ENCODE measurements around the gene MAGT1. TPM values are rescaled to one million over a fixed set of nuclear protein-coding genes. Genes with fewer than 3 reads are reported as not detected.
A peak's percentile ranks its signal among the peaks of the same experiment; 100 is the strongest.

MAGT1 gene
- total and polyA plus RNA-seq, 2 of the 4 experiments (the other 2 are of a cell fraction) = 27.3 to 74.7 TPM

DNA sequence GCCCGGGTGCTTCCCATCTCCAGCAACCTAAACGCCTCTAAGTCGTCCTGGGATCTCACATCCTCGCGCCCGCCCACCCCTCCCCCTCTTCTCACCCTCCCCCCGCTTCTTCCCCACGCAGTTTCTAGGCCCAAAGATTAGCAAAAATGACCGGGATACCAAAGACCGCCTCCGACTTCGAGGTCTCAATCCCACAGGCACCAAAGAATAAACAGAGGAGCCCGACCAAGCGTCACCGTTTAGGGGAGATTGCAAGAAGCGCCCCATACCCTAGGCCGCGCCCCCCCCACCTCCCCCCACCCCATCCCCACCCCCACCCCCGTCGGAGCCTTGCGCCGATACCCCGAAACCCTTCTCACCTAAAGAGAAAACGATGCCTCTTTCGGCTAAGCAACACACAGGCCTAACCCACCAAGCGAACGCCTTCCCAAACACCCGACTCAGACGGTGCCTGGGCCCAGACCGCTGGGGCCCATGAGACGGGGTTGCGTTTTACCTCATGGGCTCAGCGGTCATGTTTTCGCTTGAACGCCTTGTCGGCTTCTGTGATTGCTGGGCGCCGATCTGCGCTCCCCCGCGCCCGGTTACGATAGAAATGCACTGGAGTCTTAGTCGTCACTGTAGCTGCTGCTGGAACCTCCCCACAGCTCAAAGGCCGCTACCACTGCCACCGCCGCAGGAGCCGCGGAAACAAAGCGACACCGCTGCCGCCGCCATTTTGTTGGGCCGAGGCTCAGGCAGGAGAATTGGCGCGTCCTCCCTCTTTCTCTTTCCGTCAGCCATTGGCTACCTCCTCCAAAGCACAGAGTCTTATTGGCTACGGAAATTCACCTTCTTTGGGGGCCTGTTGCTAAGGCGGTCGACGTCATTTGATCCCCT is 109.5 kb downstream of the MAGT1 start, which contains the start of gene ATRX:
TSS of gene ATRX (minus strand) at position 731 of the 879 bp plus-strand sequence. CDS start at position 516, 215 bp downstream.
- H2BK5ac ChIP-seq (ENCODE audit: low read depth, low read length, poor library complexity, severe bottlenecking) = peak within 1 kb of the TSS; percentile 90
- BruUV-seq (replicated peaks) = no TSS peak
- H4K20me1 ChIP-seq (ENCODE audit: insufficient read depth, low read length) = peaks cover 33% of the 10 kb centered on the region
- peak within 1 kb of the TSS; percentile 94 for H3K9ac ChIP-seq (ENCODE audit: low read depth, low read length)
- POLR2A ChIA-PET (ENCODE audit: unreplicated experiment) = no interaction called here
- peak within 1 kb of the TSS; percentile 71; the same call in 1 of the 2 replicates for H2AK5ac ChIP-seq (ENCODE audit: low read depth, low read length)
- dilution Hi-C loops (cut with HindIII; ENCODE audit: low sequenced_read_pairs, unreplicated experiment) = no loop called here
- intact Hi-C loops (cut with micrococcal nuclease) = loop anchor here (10.0 kb wide), 1 partner anchor 109 kb away; the partner anchor contains the start of genes COX7B and MAGT1
- H3K56ac ChIP-seq (ENCODE audit: extremely low read depth, insufficient read depth, low read length) = 0 out of 2 replicates have a peak within 1 kb of the TSS, but pooled peaks have one; percentile 69
- no peaks in the 10 kb centered on the region for H3K27me3 ChIP-seq (ENCODE audit: control insufficient read depth, insufficient read depth, low read length)
- peak within 1 kb of the TSS; percentile 88 for H3K23ac ChIP-seq (ENCODE audit: low read depth, low read length)
- no peak within 1 kb of the TSS; the same call in 1 of the 2 replicates for H2BK20ac ChIP-seq (ENCODE audit: low read depth, low read length)
- WGBS, 2 experiments (ENCODE audit: extremely low coverage in 2 of 2, insufficient read length in 1 of 2) = 37% methylated on average over 30 of the region's 61 CpGs; no CpG with 5 or more reads in 1 of the 2 experiments
- CTCF ChIA-PET = no interaction called here
- H3K9me1 ChIP-seq (ENCODE audit: insufficient read depth, low read length) = no peaks in the 10 kb centered on the region
- ATAC-seq (ENCODE audit: low read depth) (peak; percentile 95), DNase-seq (peak; percentile 79)
- peak within 1 kb of the TSS; percentile 51 for H3K4me2 ChIP-seq (ENCODE audit: low read depth, low read length)
- peak; percentile 89 for TF ChIP-seq RFX5 (IDR thresholded peaks at IDR 0.05; ENCODE audit: low read depth, low read length)
- TF ChIP-seq, protein P1, sequence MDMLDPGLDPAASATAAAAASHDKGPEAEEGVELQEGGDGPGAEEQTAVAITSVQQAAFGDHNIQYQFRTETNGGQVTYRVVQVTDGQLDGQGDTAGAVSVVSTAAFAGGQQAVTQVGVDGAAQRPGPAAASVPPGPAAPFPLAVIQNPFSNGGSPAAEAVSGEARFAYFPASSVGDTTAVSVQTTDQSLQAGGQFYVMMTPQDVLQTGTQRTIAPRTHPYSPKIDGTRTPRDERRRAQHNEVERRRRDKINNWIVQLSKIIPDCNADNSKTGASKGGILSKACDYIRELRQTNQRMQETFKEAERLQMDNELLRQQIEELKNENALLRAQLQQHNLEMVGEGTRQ (IDR thresholded peaks at IDR 0.05; ENCODE audit: low read depth, low read length) = no peak
- TF ChIP-seq POLR2A (IDR thresholded peaks at IDR 0.05; ENCODE audit: low read depth, low read length) = peak; percentile 86
- 0 out of 4 replicates have a peak, but pooled peaks cover 0 to 2% of the 10 kb centered on the region in 2 experiments for H3K79me1 ChIP-seq (ENCODE audit: low read depth in 1 of 2, low read length in 2 of 2)
- H3K4me1 ChIP-seq (ENCODE audit: control insufficient read depth, insufficient read depth, low read length) = no peaks in the 10 kb centered on the region
- no peak within 1 kb of the TSS for H2BK15ac ChIP-seq (ENCODE audit: low read depth, low read length)
- peak within 1 kb of the TSS; percentile 90 for H2AK9ac ChIP-seq (replicated peaks; ENCODE audit: low read depth, low read length, poor library complexity)
- H2AFZ ChIP-seq (replicated peaks; ENCODE audit: low read length, poor library complexity) = peak within 1 kb of the TSS; percentile 96
- H3K27ac ChIP-seq (ENCODE audit: insufficient read depth, low read length) = peak within 1 kb of the TSS; percentile 95
- H3K14ac ChIP-seq (replicated peaks; ENCODE audit: low read depth, low read length) = peak within 1 kb of the TSS; percentile 92
- H4K8ac ChIP-seq (ENCODE audit: low read depth in 2 of 2, low read length in 2 of 2) = peak within 1 kb of the TSS; percentile 90 to 91
- H2BK120ac ChIP-seq (ENCODE audit: low read depth, low read length) = peak within 1 kb of the TSS; percentile 62
- H3K4me3 ChIP-seq (ENCODE audit: insufficient read depth, low read depth, low read length) = peak within 1 kb of the TSS; percentile 71
- no peaks in the 10 kb centered on the region for H3K36me3 ChIP-seq (ENCODE audit: control insufficient read depth, insufficient read depth, low read length)
- H4K5ac ChIP-seq (ENCODE audit: low read depth, low read length) = peak within 1 kb of the TSS; percentile 80
- H3K9me3 ChIP-seq (ENCODE audit: control insufficient read depth, insufficient read depth, low read length) = no peaks in the 10 kb centered on the region
- peak within 1 kb of the TSS; percentile 42 for H3K18ac ChIP-seq (ENCODE audit: low read depth, low read length)
- in situ Hi-C loops (cut with MboI; ENCODE audit: low sequenced_read_pairs) = no loop called here
- H4K91ac ChIP-seq (ENCODE audit: insufficient read depth, low read depth, low read length) = peak within 1 kb of the TSS; percentile 95
- peak within 1 kb of the TSS; percentile 92 for H3K4ac ChIP-seq (ENCODE audit: low read depth, low read length)

All from IMR-90 (cell line).